ENCODE data around the gene MRPL17. TPM values are rescaled to one million over a fixed set of nuclear protein-coding genes. Genes with fewer than 3 reads are reported as not detected.

The MRPL17 gene
- total and polyA plus RNA-seq, 2 experiments from 2014 or later = 34.5 to 62.7 TPM

DNA sequence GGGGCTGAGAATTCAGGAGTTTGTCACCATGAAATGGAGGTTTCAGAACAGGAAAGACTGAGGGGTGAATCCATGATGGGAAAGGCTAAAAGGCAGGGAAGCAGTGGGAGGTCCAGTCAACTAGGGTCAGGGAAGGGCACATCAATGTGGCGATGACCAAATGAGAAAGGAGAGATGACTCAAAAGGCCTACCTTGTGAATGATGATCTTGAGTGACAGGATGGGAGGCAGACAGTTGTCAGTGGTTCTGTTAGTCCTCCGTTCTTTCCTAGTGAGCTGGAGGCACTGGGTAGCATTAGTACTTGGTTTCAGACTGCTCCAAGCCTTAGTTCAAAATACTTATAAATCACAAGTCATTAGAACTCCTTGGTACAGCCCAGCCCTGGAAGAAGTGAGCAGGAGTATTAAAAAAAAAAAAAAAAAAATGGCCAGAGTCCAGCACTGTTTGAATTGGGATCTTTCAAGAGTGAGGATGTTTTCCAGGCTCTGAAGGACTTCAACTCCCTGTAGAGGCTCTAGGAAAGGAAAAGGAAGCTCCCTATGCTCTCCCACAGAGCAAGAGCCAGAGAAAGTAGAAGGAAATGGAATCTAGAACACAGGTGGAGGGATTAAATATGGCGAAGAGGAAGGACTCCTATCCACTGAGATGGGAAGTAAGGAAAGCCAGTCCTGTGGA lies 19.2 kb downstream of the MRPL17 start:
- H3K27ac ChIP-seq = no peak overlapping the region
- DNase-seq (ENCODE audit: low spot score) = no peak
- no peaks in the 10 kb centered on the region for H3K9me3 ChIP-seq (ENCODE audit: low read depth)
- peaks cover 4% of the 10 kb centered on the region for H3K27me3 ChIP-seq
- H3K4me1 ChIP-seq (ENCODE audit: insufficient read depth) = no peaks in the 10 kb centered on the region
- TF ChIP-seq, protein P1, sequence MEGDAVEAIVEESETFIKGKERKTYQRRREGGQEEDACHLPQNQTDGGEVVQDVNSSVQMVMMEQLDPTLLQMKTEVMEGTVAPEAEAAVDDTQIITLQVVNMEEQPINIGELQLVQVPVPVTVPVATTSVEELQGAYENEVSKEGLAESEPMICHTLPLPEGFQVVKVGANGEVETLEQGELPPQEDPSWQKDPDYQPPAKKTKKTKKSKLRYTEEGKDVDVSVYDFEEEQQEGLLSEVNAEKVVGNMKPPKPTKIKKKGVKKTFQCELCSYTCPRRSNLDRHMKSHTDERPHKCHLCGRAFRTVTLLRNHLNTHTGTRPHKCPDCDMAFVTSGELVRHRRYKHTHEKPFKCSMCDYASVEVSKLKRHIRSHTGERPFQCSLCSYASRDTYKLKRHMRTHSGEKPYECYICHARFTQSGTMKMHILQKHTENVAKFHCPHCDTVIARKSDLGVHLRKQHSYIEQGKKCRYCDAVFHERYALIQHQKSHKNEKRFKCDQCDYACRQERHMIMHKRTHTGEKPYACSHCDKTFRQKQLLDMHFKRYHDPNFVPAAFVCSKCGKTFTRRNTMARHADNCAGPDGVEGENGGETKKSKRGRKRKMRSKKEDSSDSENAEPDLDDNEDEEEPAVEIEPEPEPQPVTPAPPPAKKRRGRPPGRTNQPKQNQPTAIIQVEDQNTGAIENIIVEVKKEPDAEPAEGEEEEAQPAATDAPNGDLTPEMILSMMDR (IDR thresholded peaks at IDR 0.05; ENCODE audit: poor library complexity) = no peak
- TF ChIP-seq EZH2 (IDR thresholded peaks at IDR 0.05; ENCODE audit: borderline replicate concordance) = no peak
- no peak for TF ChIP-seq EZH2phosphoT487 (IDR thresholded peaks at IDR 0.05; ENCODE audit: low read depth, severe bottlenecking, unreplicated experiment)
- H3K4me3 ChIP-seq = no peak overlapping the region
- no peaks in the 10 kb centered on the region for H4K20me1 ChIP-seq (ENCODE audit: insufficient read depth, poor library complexity, severe bottlenecking)
- no peak overlapping the region for H3K4me2 ChIP-seq
- no peaks in the 10 kb centered on the region for H3K9me2 ChIP-seq (replicated peaks; ENCODE audit: insufficient read depth)
- no peaks in the 10 kb centered on the region for H3K36me3 ChIP-seq (replicated peaks; ENCODE audit: insufficient read depth, low read depth)
- 60% methylated on average over 3 of the region's 3 CpGs for WGBS (ENCODE audit: low lambda C conversion rate, missing lambda C conversion rate)
- H2AFZ ChIP-seq = no peak overlapping the region
- H3K79me2 ChIP-seq = no peaks in the 10 kb centered on the region

DNA sequence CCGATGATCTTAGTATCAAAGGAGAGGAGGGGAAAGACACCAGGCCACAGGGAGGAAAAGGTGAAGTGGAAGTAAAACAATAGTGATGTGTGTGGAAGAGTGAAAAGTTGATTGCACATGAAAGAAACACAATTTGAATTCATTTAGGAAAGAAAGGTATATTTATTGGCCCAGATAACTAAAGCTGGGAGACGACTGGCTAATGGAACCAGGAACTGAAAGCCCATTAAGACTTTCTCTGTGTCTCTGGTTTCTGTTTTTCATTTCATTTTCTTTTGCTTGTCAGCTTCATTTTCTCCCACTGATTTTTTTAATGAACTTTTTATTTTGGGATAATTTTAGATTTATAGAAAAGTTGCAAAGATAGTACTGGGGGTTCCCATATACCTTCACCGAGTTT lies 22.4 kb downstream of the MRPL17 start:
- DNase-seq (ENCODE audit: low spot score) = no peak
- Histone ChIP-seq H3K27ac (no peak overlapping the region), H2AFZ (no peak overlapping the region), H3K9me2 (replicated peaks; ENCODE audit: insufficient read depth) (no peaks in the 10 kb centered on the region), H3K79me2 (peaks cover 14% of the 10 kb centered on the region), H3K4me3 (no peak overlapping the region), H3K9me3 (ENCODE audit: low read depth) (no peaks in the 10 kb centered on the region), H3K4me2 (no peak overlapping the region), H3K27me3 (peaks cover 23% of the 10 kb centered on the region), H3K36me3 (replicated peaks; ENCODE audit: insufficient read depth, low read depth) (no peaks in the 10 kb centered on the region), H4K20me1 (ENCODE audit: insufficient read depth, poor library complexity, severe bottlenecking) (no peaks in the 10 kb centered on the region), H3K4me1 (ENCODE audit: insufficient read depth) (peaks cover 5% of the 10 kb centered on the region)
- TF ChIP-seq, protein P1 (IDR thresholded peaks at IDR 0.05; ENCODE audit: poor library complexity) = no peak
- TF ChIP-seq EZH2 (IDR thresholded peaks at IDR 0.05; ENCODE audit: borderline replicate concordance) = no peak
- TF ChIP-seq EZH2phosphoT487 (IDR thresholded peaks at IDR 0.05; ENCODE audit: low read depth, severe bottlenecking, unreplicated experiment) = no peak
- WGBS (ENCODE audit: low lambda C conversion rate, missing lambda C conversion rate) = 88% methylated on average over 3 of the region's 3 CpGs

DNA sequence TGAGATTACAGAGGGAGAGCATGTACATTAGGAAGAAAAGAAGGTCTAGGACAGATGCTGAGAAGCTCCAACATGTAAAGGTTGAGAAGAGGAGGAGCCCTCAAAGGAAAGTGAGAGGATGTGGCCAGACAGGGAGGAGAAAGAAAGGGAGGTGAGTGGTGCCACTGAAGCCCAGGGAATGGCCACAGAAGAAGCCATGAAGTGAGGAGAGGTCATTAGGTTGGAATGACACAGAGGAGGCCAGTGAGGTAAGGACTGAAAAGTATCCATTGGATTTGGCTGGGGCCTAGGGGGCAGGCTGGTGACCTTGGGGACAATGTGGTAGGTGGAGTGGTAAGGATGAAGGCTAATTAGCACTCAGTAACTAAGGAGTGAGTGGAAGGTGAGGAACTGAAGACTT lies 24.5 kb downstream of the MRPL17 start:
- Histone ChIP-seq H3K79me2 (peaks cover 28% of the 10 kb centered on the region), H3K27ac (no peak overlapping the region), H4K20me1 (ENCODE audit: insufficient read depth, poor library complexity, severe bottlenecking) (peaks cover 1% of the 10 kb centered on the region), H2AFZ (no peak overlapping the region), H3K4me3 (no peak overlapping the region), H3K9me3 (ENCODE audit: low read depth) (no peaks in the 10 kb centered on the region), H3K36me3 (replicated peaks; ENCODE audit: insufficient read depth, low read depth) (no peaks in the 10 kb centered on the region), H3K27me3 (peaks cover 23% of the 10 kb centered on the region), H3K9me2 (replicated peaks; ENCODE audit: insufficient read depth) (no peaks in the 10 kb centered on the region), H3K4me1 (ENCODE audit: insufficient read depth) (peaks cover 5% of the 10 kb centered on the region), H3K4me2 (no peak overlapping the region)
- TF ChIP-seq EZH2 (IDR thresholded peaks at IDR 0.05; ENCODE audit: borderline replicate concordance) (no peak), EZH2phosphoT487 (IDR thresholded peaks at IDR 0.05; ENCODE audit: low read depth, severe bottlenecking, unreplicated experiment) (no peak)
- TF ChIP-seq, protein P1 (IDR thresholded peaks at IDR 0.05; ENCODE audit: poor library complexity) = no peak
- no peak for DNase-seq (ENCODE audit: low spot score)

Measured in hepatocyte (in vitro differentiated cells).